Tibial nerve (tissue), 4 donors: Measurements from ENCODE around the gene DOCK2.

Source experiments
- EP300 ChIP-seq, 2 donors: sonication (generic); formaldehyde crosslinking; IDR thresholded peaks; one replicate each; pipeline ENCODE4 v1.6.1; 2017; ENCODE audit warnings: antibody characterized with exemption in 2 of 2, mild to moderate bottlenecking in 1 of 2
- POLR2A ChIP-seq, 2 donors: fragments of 450-650 bp; IDR thresholded peaks; one replicate each; pipeline ENCODE4 v1.6.1; 2017; ENCODE audit warnings: antibody characterized with exemption in 2 of 2, mild to moderate bottlenecking in 2 of 2, moderate library complexity in 2 of 2
- TF ChIP-seq, protein P1 (sequence below), 5 experiments: fragments of 200-600 bp in 3 of 5; fragments of 450-650 bp in 2 of 5; sonication (generic) in 3 of 5; IDR thresholded peaks; one replicate each; pipeline ENCODE4 v1.5.1; 2016 to 2019; ENCODE audit warnings: antibody characterized with exemption in 5 of 5, mild to moderate bottlenecking in 3 of 5, moderate library complexity in 2 of 5

DNA sequence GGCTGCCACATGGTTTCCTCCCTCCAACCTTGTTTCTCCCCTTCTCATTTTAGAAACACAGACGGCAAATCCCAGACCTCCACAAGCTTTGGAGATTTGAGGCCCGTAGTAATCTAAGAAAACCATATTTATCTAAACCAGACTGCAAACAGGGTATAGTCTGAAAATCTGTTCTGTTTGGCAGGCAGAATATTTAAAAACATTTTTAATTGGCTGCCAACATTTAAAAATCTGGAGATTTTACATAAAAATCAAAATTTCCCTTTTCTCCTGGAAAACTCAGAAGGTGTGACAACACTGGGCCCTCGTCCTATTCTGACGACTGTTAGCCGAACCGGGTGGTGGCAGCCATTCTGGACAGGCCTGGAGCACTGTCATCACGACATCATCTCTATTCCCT lies 401.2 kb downstream of the DOCK2 start:
- TF ChIP-seq, protein P1, sequence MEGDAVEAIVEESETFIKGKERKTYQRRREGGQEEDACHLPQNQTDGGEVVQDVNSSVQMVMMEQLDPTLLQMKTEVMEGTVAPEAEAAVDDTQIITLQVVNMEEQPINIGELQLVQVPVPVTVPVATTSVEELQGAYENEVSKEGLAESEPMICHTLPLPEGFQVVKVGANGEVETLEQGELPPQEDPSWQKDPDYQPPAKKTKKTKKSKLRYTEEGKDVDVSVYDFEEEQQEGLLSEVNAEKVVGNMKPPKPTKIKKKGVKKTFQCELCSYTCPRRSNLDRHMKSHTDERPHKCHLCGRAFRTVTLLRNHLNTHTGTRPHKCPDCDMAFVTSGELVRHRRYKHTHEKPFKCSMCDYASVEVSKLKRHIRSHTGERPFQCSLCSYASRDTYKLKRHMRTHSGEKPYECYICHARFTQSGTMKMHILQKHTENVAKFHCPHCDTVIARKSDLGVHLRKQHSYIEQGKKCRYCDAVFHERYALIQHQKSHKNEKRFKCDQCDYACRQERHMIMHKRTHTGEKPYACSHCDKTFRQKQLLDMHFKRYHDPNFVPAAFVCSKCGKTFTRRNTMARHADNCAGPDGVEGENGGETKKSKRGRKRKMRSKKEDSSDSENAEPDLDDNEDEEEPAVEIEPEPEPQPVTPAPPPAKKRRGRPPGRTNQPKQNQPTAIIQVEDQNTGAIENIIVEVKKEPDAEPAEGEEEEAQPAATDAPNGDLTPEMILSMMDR (IDR thresholded peaks at IDR 0.05), result no peak
- TF ChIP-seq POLR2A (IDR thresholded peaks at IDR 0.05) (no peak), EP300 (IDR thresholded peaks at IDR 0.05) (no peak)
